H9 (cell line): Measurements from ENCODE around the gene SLC22A13. TPM values are rescaled to one million over a fixed set of nuclear protein-coding genes. Genes with fewer than 3 reads are reported as not detected.

Source experiments
- DNase-seq: peaks from one replicate; pipeline ENCODE4 v3.0.0-alpha.2; 2017
- H2AFZ ChIP-seq: one replicate; pipeline ENCODE4 v1.6.1; 2013; ENCODE audit warnings: mild to moderate bottlenecking, low read length, control low read depth, moderate library complexity
- H2AK5ac ChIP-seq: 2 replicates; pipeline ENCODE4 v1.6.1; 2013; ENCODE audit warnings: low read length, control low read depth, mixed read lengths; ENCODE audit not compliant: insufficient read length
- H2BK120ac ChIP-seq: one replicate; pipeline ENCODE4 v1.6.1; 2013; ENCODE audit warnings: low read depth, mild to moderate bottlenecking, low read length, control low read depth, inconsistent platforms; ENCODE audit not compliant: poor library complexity, severe bottlenecking
- H2BK12ac ChIP-seq: 2 replicates; pipeline ENCODE4 v1.6.1; 2013; ENCODE audit warnings: low read length, control low read depth, mixed read lengths, low read depth; ENCODE audit not compliant: insufficient read length
- H2BK15ac ChIP-seq: 2 replicates; pipeline ENCODE4 v1.6.1; 2013; ENCODE audit warnings: low read depth, low read length, control low read depth
- H2BK20ac ChIP-seq: one replicate; pipeline ENCODE4 v1.6.1; 2013; ENCODE audit warnings: low read depth, mild to moderate bottlenecking, low read length, control low read depth, inconsistent platforms; ENCODE audit not compliant: poor library complexity, severe bottlenecking
- H2BK5ac ChIP-seq: 2 replicates; pipeline ENCODE4 v1.6.1; 2013; ENCODE audit warnings: low read length, control low read depth, mixed read lengths; ENCODE audit not compliant: insufficient read length
- H3K14ac ChIP-seq: 2 replicates; pipeline ENCODE4 v1.6.1; 2013; ENCODE audit warnings: low read length, control low read depth; ENCODE audit not compliant: insufficient read depth
- H3K18ac ChIP-seq: 2 replicates; pipeline ENCODE4 v1.6.1; 2013; ENCODE audit warnings: low read depth, mild to moderate bottlenecking, mixed read lengths, low read length, control low read depth; ENCODE audit not compliant: insufficient read length
- H3K23ac ChIP-seq: 2 replicates; pipeline ENCODE4 v1.6.1; 2013; ENCODE audit warnings: low read length, control low read depth, mixed read lengths, low read depth; ENCODE audit not compliant: insufficient read length
- H3K23me2 ChIP-seq: 2 replicates; pipeline ENCODE4 v1.6.1; 2013; ENCODE audit warnings: low read depth, mild to moderate bottlenecking, mixed read lengths, low read length, control low read depth; ENCODE audit not compliant: insufficient read length, poor library complexity, severe bottlenecking
- H3K27ac ChIP-seq: 2 replicates; pipeline ENCODE4 v1.5.1; 2013; ENCODE audit warnings: low read length, control low read depth, mixed read lengths, low read depth; ENCODE audit not compliant: insufficient read length
- H3K27me3 ChIP-seq: 2 replicates; pipeline ENCODE4 v1.6.1; 2013; ENCODE audit warnings: low read length, control low read depth, inconsistent platforms; ENCODE audit not compliant: insufficient read depth
- H3K4ac ChIP-seq: 2 replicates; pipeline ENCODE4 v1.6.1; 2013; ENCODE audit warnings: low read depth, mild to moderate bottlenecking, control low read depth, inconsistent platforms, low read length, moderate library complexity
- H3K4me1 ChIP-seq: 2 replicates; pipeline ENCODE4 v1.6.1; 2013; ENCODE audit warnings: low read length, control low read depth, inconsistent platforms; ENCODE audit not compliant: insufficient read depth
- H3K4me2 ChIP-seq: 2 replicates; pipeline ENCODE4 v1.6.1; 2013; ENCODE audit warnings: low read length, control low read depth, mixed read lengths; ENCODE audit not compliant: insufficient read length, insufficient read depth
- H3K56ac ChIP-seq: 2 replicates; pipeline ENCODE4 v1.6.1; 2013; ENCODE audit warnings: low read depth, mild to moderate bottlenecking, mixed read lengths, low read length, control low read depth; ENCODE audit not compliant: insufficient read length
- H3K79me1 ChIP-seq: 2 replicates; pipeline ENCODE4 v1.6.1; 2013; ENCODE audit warnings: low read depth, mild to moderate bottlenecking, moderate library complexity, low read length, control low read depth, inconsistent platforms; ENCODE audit not compliant: insufficient read depth, poor library complexity, severe bottlenecking
- H3K79me2 ChIP-seq: 2 replicates; pipeline ENCODE4 v1.6.1; 2013; ENCODE audit warnings: low read length, control low read depth, inconsistent platforms; ENCODE audit not compliant: insufficient read depth
- H3K9ac ChIP-seq: 2 replicates; pipeline ENCODE4 v1.6.1; 2013; ENCODE audit warnings: low read length, control low read depth, mixed read lengths; ENCODE audit not compliant: insufficient read length; ENCODE audit errors: extremely low read depth
- H3K9me3 ChIP-seq: one replicate; pipeline ENCODE4 v1.6.1; 2013; ENCODE audit warnings: low read depth, low read length, inconsistent platforms; ENCODE audit not compliant: control insufficient read depth
- H3T11ph ChIP-seq: one replicate; pipeline ENCODE4 v1.6.1; 2013; ENCODE audit warnings: mild to moderate bottlenecking, low read length, control low read depth, inconsistent platforms
- H4K20me1 ChIP-seq: one replicate; pipeline ENCODE4 v1.6.1; 2013; ENCODE audit not compliant: control insufficient read depth, insufficient read length, insufficient read depth
- H4K5ac ChIP-seq: 2 replicates; pipeline ENCODE4 v1.6.1; 2013; ENCODE audit warnings: low read depth, mild to moderate bottlenecking, mixed read lengths, low read length, control low read depth; ENCODE audit not compliant: insufficient read length
- H4K8ac ChIP-seq: replicated peaks from 2 replicates; pipeline ENCODE4 v1.6.1; 2013; ENCODE audit warnings: low read length, control low read depth, mixed read lengths, low read depth; ENCODE audit not compliant: insufficient read length
- H4K91ac ChIP-seq: 2 replicates; pipeline ENCODE4 v1.6.1; 2013; ENCODE audit warnings: low read depth, mild to moderate bottlenecking, moderate library complexity, mixed read lengths, low read length, control low read depth; ENCODE audit not compliant: insufficient read length
- H3K27ac Mint-ChIP-seq, 3 experiments: 2 replicates in 2 of 3; 3 replicates in 1 of 3; pipeline ENCODE4 v1.8.0; 2020 to 2021; ENCODE audit warnings: mixed read lengths in 3 of 3, mild to moderate bottlenecking in 1 of 3, moderate library complexity in 1 of 3
- H3K27me3 Mint-ChIP-seq: 2 replicates; pipeline ENCODE4 v1.8.0; 2021; ENCODE audit warnings: low read depth, mild to moderate bottlenecking, moderate library complexity, mixed read lengths
- H3K36me3 Mint-ChIP-seq, 3 experiments: 2 replicates in 2 of 3; 3 replicates in 1 of 3; pipeline ENCODE4 v1.8.0; 2020 to 2021; ENCODE audit warnings: low read depth in 3 of 3, mixed read lengths in 3 of 3; ENCODE audit not compliant: insufficient read depth in 1 of 3
- H3K4me1 Mint-ChIP-seq, 2 experiments: 2 replicates each; pipeline ENCODE4 v1.8.0; 2020; ENCODE audit warnings: mixed read lengths in 2 of 2
- H3K4me3 Mint-ChIP-seq, 2 experiments: 2 replicates in 1 of 2; 3 replicates in 1 of 2; pipeline ENCODE4 v1.8.0; 2020 to 2021; ENCODE audit warnings: mild to moderate bottlenecking in 2 of 2, mixed read lengths in 2 of 2, moderate library complexity in 1 of 2
- H3K9me3 Mint-ChIP-seq, 2 experiments: 2 replicates in 1 of 2; 3 replicates in 1 of 2; pipeline ENCODE4 v1.8.0; 2020; ENCODE audit warnings: mild to moderate bottlenecking in 2 of 2, mixed read lengths in 2 of 2, moderate library complexity in 1 of 2
- CTCF ChIP-seq: fragments of 200-600 bp; sonication (generic); conservative IDR thresholded peaks from 3 replicates; pipeline ENCODE4 v1.8.0; 2021; ENCODE audit warnings: antibody characterized with exemption, mild to moderate bottlenecking
- WGBS: extraction: QIAGEN DNeasy Blood & Tissue Kit; methylation state at CpG from one replicate; pipeline ENCODE4 v1.1.7; 2013; ENCODE audit warnings: missing lambda C conversion rate, low lambda C conversion rate, mixed read lengths; ENCODE audit not compliant: insufficient read length; ENCODE audit errors: extremely low coverage; 5-methylcytosine and 5-hydroxymethylcytosine counted together
- total RNA-seq: library from RNA; stranded (reverse); gene quantifications from 2 replicates; pipeline ENCODE4 v1.2.1, GENCODE V29; 2021

SLC22A13 gene
- total RNA-seq, 1 experiment from 2014 or later, result not detected

GRCh38 chr3:38226273-38226672 lies 39.3 kb upstream of the SLC22A13 start:
- no CpG with 5 or more reads among the region's 2 CpGs for WGBS

More at GRCh38 chr3:38226273-38226672, 39.3 kb upstream of the SLC22A13 start:
- H2BK12ac ChIP-seq, result no peak overlapping the region
- H3K79me2 ChIP-seq, result no peaks in the 10 kb centered on the region
- no peak overlapping the region for H3T11ph ChIP-seq
- no peak overlapping the region for H3K4me2 ChIP-seq
- no peak overlapping the region for H2BK5ac ChIP-seq
- TF ChIP-seq CTCF, result no peak
- DNase-seq, result no peak
- no peak overlapping the region for H4K5ac ChIP-seq
- no peak overlapping the region; a peak in 1 of 7 replicates for H3K27ac Mint-ChIP-seq
- H2BK120ac ChIP-seq, result no peak overlapping the region
- H3K9me3 Mint-ChIP-seq, result no peaks in the 10 kb centered on the region
- H4K91ac ChIP-seq, result no peak overlapping the region
- H3K4ac ChIP-seq, result no peak overlapping the region
- no peak overlapping the region for H3K4me3 Mint-ChIP-seq
- no peak overlapping the region for H3K56ac ChIP-seq
- H3K79me1 ChIP-seq, result no peaks in the 10 kb centered on the region
- no peak overlapping the region for H4K8ac ChIP-seq
- no peak overlapping the region for H3K18ac ChIP-seq
- peaks cover 4 to 39% (median 37%) of the 10 kb centered on the region in 3 experiments; a peak in 6 of 7 replicates for H3K36me3 Mint-ChIP-seq
- H4K20me1 ChIP-seq, result no peaks in the 10 kb centered on the region
- no peak overlapping the region for H2BK20ac ChIP-seq
- H3K27ac ChIP-seq, result no peak overlapping the region
- H3K4me1 ChIP-seq, result no peaks in the 10 kb centered on the region
- no peak overlapping the region for H3K14ac ChIP-seq
- no peak overlapping the region for H2AK5ac ChIP-seq
- H3K27me3 Mint-ChIP-seq, result no peaks in the 10 kb centered on the region
- no peaks in the 10 kb centered on the region for H3K23me2 ChIP-seq
- H3K4me1 Mint-ChIP-seq, result no peaks in the 10 kb centered on the region
- H2AFZ ChIP-seq, result no peak overlapping the region
- H3K9me3 ChIP-seq, result no peaks in the 10 kb centered on the region
- no peak overlapping the region for H3K23ac ChIP-seq
- no peak overlapping the region for H3K9ac ChIP-seq
- H2BK15ac ChIP-seq, result no peak overlapping the region
- H3K27me3 ChIP-seq, result no peaks in the 10 kb centered on the region
